GM20431 (cell line): ENCODE results near the gene PIBF1.
"Not testable (repeated sequence)": the region's sequence is repeated elsewhere in the genome, so short reads cannot be mapped to it uniquely, and the experiment has no call there.

Source experiments
- in situ Hi-C: fragments of 300-500 bp; cut with MseI, MboI; formaldehyde crosslinking; loops from one replicate; pipeline ENCODE4 v1.15.0; 2020; ENCODE audit warnings: low sequenced_read_pairs; ENCODE audit not compliant: unreplicated experiment

PIBF1 gene

GRCh38 chr13:72890546-72890945 is 108.6 kb downstream of the PIBF1 start:
- in situ Hi-C loops = no loop called here

GRCh38 chr13:72891423-72891822 is 109.5 kb downstream of the PIBF1 start:
- in situ Hi-C loops = no loop called here

- in situ Hi-C loops = no loop called here
Observed at GRCh38 chr13:72896869-72897268, 114.9 kb downstream of the PIBF1 start.

- in situ Hi-C loops = not testable (repeated sequence)
Observed at GRCh38 chr13:72901546-72901945, 119.6 kb downstream of the PIBF1 start.

- in situ Hi-C loops = no loop called here
Observed at GRCh38 chr13:72908416-72908815, 126.5 kb downstream of the PIBF1 start.

- in situ Hi-C loops = no loop called here
Observed at GRCh38 chr13:72911981-72912380, 130.0 kb downstream of the PIBF1 start.

DNA sequence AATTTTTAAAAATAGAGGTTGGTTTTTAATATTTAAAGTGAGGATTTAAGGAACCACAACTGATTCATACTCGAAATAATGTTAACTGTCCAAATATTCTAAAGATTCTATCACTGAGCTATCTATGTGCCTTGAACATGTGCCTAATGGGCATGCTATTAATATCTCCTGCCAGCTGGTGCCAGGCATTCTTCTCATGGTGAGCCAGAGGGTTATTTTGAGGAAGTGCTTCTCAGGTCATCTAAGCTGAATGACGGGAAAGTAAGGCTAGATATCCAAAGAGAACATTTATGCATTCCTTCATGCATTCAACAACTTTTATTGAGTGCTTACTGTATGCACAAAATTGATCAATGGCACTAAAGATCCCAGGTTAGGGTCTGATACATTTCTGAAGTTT is 138.2 kb downstream of the PIBF1 start:
- in situ Hi-C loops = no loop called here

DNA sequence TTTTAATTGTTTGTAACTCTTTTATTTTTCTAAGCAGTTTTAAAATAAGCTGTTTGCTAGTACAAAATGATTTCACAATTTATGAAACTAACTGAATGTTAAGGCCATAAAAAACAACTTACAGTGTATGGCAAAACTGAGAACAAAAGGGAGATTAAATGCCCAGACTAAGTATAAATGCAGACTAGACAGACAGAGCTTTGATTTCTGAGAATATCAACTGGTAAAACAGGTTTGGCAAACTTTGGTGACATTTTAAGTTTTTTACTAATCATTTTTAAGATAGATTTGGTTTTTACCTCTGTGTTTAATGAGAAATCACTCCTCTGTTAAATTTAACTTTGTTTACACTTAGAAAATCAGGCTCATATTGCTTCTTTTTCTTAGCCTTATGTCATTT is 149.4 kb downstream of the PIBF1 start:
- in situ Hi-C loops = no loop called here

DNA sequence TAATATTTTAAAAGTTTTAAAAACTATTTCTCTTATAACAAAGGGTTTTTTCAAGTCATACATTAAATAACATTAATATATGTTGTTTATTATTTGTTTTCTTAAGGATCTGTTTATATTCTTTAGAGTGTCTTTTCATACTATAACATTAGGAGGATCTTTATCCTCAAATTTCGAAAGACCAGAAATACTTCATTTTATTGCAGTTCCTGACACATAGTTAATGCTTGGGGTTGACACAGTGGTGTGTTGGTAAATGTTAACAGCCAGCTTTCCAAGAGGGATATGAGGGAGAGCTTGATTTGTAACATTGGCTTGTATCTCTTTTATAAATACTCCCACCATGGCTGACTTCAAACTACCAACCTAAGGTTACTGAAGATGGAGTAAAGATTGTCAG is 150.3 kb downstream of the PIBF1 start:
- in situ Hi-C loops = no loop called here

GRCh38 chr13:72946267-72946666 is 164.3 kb downstream of the PIBF1 start:
- in situ Hi-C loops = not testable (repeated sequence)

DNA sequence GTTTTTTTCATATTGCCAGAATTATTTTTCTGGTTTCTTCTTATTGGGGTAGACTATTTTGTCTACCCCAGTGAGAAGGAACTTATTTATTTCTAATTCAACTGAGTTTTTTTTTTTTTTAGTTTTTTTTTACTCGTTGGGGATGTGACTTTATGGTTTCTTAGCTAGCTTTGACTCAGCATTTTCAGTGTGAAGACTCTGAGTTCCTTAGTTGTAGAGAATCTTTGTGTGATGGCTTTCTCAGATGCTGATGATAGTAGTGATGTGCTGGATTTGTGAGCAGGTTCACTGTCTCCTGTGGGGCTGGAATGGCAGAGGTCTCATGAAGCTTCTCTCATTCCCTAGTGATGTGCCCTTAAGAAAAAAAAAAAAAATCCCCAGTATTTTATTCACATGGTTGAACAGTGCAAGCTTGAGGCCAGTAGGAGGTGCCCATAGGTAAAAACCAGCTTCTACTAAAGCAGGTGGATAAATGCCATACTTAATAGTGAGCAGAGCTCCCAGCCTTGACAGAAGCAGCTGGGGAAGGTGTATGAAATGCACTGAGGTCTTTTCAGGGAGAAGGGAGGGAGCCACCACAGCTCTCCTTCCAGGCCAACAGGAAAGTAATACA is 170.7 kb downstream of the PIBF1 start:
- in situ Hi-C loops = no loop called here

DNA sequence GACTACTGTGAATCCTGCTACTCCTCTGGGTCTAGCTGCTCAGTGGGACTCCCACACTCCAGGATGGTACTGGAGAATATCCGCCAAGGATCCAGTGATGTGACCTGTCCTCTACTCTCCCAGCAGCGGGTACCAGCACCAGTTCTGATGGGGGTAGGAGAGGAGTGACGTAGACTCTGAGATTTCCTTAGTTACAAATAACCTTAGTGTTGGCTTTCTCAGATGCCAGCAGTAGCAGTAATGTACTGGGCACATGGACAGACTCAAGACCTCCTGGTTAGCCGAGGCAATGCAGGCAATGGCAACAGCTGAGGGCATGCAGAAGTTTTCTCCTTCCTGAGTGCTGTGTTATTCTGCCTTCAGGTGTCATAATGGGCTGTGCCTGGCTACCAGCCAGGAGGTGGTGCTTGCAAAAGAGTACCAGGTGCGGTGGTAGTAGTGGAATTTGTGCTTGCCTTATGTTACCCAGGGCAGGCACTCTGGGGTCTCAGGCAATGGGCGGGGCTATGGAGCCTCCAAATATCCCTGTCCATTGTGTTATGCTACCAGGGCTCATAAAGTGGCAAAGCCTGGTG is 171.5 kb downstream of the PIBF1 start:
- in situ Hi-C loops = no loop called here

- in situ Hi-C loops = no loop called here
Observed at GRCh38 chr13:72959643-72960042, 177.7 kb downstream of the PIBF1 start.

- in situ Hi-C loops = no loop called here
Observed at GRCh38 chr13:72960114-72960513, 178.2 kb downstream of the PIBF1 start.

DNA sequence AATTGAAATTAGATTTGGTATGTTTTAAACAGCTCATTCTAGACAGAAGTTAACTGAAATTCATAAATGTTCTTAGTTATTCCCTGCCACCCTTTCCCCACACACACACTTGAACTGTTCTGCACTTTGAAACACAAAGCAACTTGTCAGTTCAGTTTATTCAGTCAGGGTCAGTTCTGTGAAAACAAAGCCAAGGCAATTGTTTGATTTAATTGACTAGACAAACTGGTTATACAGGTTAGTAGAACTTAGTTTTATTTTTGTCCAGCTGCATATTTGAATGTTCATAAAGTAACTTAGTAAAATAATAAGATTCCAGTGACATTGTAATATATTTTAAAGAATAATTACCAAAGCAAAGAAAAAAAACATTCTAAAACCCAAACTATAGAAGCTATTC is 178.6 kb downstream of the PIBF1 start:
- in situ Hi-C loops = no loop called here

GRCh38 chr13:72963762-72964161 is 181.8 kb downstream of the PIBF1 start:
- in situ Hi-C loops = no loop called here

- in situ Hi-C loops = no loop called here
Observed at GRCh38 chr13:72970301-72970880, 188.5 kb downstream of the PIBF1 start.

DNA sequence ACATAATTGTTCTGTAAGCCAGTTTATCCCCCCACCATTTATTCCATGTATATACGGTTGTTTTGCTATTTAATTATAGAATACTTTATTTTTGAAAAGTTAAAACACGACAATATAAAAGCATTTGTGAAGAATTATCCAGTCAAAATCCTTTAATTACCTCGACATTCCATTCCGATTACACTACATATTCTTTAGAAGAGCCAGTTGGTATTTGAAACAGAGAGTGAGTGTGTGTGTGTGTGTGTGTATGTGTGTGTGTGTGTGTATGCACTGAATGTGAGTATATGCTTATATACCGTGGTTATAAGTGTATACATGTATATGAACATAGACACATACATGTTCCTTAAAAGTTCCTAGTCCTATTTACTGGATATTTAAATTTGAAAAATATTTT is 189.0 kb downstream of the PIBF1 start:
- in situ Hi-C loops = no loop called here

GRCh38 chr13:72973234-72973633 is 191.3 kb downstream of the PIBF1 start:
- in situ Hi-C loops = no loop called here

- in situ Hi-C loops = no loop called here
Observed at GRCh38 chr13:72983085-72983768, 201.3 kb downstream of the PIBF1 start.

- in situ Hi-C loops = no loop called here
Observed at GRCh38 chr13:72985610-72986009, 203.7 kb downstream of the PIBF1 start.
